Astrocyte (in vitro differentiated cells and primary cell): ENCODE results near the gene C2orf68.

Experiments used
- EZH2 ChIP-seq: IDR thresholded peaks from 2 replicates; pipeline ENCODE4 v1.6.1; 2012; ENCODE audit warnings: mild to moderate bottlenecking, low read length, inconsistent platforms; ENCODE audit not compliant: insufficient read depth
- TF ChIP-seq, protein P1 (sequence below): IDR thresholded peaks from 2 replicates; pipeline ENCODE4 v1.5.1; 2011; ENCODE audit warnings: low read depth, mild to moderate bottlenecking, inconsistent platforms, low read length, moderate library complexity; ENCODE audit not compliant: insufficient read depth

GRCh38 chr2:85590950-85591349, 20.9 kb downstream of the C2orf68 start:
- TF ChIP-seq, protein P1, sequence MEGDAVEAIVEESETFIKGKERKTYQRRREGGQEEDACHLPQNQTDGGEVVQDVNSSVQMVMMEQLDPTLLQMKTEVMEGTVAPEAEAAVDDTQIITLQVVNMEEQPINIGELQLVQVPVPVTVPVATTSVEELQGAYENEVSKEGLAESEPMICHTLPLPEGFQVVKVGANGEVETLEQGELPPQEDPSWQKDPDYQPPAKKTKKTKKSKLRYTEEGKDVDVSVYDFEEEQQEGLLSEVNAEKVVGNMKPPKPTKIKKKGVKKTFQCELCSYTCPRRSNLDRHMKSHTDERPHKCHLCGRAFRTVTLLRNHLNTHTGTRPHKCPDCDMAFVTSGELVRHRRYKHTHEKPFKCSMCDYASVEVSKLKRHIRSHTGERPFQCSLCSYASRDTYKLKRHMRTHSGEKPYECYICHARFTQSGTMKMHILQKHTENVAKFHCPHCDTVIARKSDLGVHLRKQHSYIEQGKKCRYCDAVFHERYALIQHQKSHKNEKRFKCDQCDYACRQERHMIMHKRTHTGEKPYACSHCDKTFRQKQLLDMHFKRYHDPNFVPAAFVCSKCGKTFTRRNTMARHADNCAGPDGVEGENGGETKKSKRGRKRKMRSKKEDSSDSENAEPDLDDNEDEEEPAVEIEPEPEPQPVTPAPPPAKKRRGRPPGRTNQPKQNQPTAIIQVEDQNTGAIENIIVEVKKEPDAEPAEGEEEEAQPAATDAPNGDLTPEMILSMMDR: no peak
- TF ChIP-seq EZH2: no peak
